Measurements from ENCODE around the gene NCKAP5.

The NCKAP5 gene

DNA sequence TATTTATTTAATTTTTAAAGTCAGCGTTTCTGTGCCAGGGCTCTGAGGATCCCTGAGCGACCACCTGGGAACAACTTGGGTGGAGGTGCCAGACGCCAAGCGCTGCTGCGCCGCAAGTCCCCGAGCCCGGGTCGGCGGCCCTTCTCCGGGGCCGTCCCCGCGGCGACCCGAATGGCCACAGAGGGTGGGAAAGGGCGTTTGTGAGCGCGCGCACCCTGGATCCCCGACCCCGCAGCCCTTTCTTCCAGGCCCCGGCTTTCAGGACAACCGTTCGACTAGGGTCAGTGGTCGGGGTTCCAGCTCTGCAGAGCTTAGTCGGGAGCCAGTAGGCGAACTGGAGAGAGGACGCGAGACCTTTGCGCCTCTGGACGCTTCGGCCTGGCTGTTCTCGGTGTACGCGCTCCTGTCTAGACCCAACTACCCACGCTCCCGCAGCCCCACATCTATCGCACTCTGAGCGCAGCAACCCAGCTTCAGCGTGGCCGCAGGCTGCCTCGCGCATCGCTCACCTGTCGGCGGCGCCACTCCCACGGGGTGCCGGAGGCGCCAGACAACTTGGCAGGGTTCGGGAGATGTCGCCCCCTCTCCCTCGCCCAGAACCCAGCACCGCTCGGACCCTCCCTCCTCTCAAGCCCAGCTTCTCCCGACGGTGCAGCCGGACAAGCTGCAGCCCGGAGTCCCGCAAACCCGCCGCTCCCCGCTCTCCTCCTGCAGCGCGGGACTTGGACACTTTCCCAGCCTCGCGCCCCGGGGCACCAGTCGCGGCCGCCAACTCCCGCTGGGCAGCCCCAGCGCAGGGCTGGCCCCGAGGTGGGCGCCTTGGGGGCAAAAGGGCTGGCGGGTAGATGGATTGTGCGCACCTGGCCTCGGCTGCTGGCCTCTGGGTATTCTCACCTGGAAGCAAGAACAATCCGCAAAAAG is 899.0 kb downstream of the NCKAP5 start:
- no peak for DNase-seq (ENCODE audit: extremely low spot score)
- TF ChIP-seq, protein P1, sequence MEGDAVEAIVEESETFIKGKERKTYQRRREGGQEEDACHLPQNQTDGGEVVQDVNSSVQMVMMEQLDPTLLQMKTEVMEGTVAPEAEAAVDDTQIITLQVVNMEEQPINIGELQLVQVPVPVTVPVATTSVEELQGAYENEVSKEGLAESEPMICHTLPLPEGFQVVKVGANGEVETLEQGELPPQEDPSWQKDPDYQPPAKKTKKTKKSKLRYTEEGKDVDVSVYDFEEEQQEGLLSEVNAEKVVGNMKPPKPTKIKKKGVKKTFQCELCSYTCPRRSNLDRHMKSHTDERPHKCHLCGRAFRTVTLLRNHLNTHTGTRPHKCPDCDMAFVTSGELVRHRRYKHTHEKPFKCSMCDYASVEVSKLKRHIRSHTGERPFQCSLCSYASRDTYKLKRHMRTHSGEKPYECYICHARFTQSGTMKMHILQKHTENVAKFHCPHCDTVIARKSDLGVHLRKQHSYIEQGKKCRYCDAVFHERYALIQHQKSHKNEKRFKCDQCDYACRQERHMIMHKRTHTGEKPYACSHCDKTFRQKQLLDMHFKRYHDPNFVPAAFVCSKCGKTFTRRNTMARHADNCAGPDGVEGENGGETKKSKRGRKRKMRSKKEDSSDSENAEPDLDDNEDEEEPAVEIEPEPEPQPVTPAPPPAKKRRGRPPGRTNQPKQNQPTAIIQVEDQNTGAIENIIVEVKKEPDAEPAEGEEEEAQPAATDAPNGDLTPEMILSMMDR (IDR thresholded peaks at IDR 0.05; ENCODE audit: control extremely low read depth, extremely low read depth, low read depth, missing control alignments): no peak
- POLR2A ChIA-PET: no interaction called here
- CTCF ChIA-PET: no interaction called here

DNA sequence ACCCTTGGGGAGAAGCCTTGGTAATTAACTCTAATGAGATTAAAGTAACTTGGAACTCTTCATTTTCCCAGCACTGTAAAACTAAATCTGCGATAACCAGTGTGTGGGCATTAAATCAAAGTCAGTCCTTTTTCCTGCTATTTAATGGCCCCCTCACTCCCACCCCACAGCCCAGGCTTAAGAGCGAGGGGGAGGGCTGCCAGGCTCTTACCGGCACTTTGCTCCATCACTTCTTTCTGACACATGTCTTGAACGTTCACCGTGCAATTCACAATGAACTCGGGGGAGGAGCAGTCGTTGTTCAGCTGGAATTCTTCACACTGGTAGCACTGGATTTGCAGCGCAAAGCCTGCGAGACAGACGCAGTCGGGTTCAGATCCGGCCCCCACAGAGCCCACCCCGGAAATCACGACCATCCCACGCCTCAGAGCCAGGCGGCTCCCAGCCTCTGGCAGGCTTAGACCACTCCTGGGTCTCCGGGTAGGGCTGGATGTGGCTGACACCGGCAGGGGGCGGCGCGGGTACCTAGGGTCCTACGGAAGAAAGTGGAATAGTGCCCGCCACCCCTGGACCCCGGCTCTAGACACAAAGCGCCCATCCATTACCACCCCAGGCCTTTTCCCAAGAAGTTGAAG is 900.0 kb downstream of the NCKAP5 start:
- ChIA-PET POLR2A (no interaction called here), CTCF (interaction anchor here (1.0 kb wide), 1 partner anchor 10 kb away, joined by 4 read pairs; no protein-coding TSS in a partner anchor)
- no peak for DNase-seq (ENCODE audit: extremely low spot score)
- TF ChIP-seq, protein P1 (IDR thresholded peaks at IDR 0.05; ENCODE audit: control extremely low read depth, extremely low read depth, low read depth, missing control alignments): no peak

DNA sequence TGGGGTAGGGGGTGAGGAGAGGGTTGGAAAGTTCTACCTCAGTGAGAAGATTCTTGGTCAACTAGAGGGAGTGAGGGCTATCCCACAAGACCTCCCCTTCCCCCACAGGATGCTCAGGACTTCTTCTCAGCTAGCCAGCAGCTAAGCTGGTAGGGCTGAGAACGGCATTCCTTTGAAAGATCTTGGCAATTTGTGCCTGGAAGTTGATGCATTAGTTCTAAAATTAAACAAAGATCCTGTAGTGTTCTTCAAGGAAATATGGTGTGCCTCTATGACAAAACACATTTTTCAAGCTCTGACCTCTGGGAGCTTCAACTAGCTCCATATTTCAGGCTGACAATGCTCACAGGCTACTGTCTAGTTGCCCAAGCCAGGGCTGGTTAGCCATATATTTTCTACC is 900.6 kb downstream of the NCKAP5 start:
- POLR2A ChIA-PET: no interaction called here
- CTCF ChIA-PET: interaction anchor here (1.0 kb wide), 1 partner anchor 9 kb away, joined by 4 read pairs; no protein-coding TSS in a partner anchor
- TF ChIP-seq, protein P1 (IDR thresholded peaks at IDR 0.05; ENCODE audit: control extremely low read depth, extremely low read depth, low read depth, missing control alignments): no peak
- no peak for DNase-seq (ENCODE audit: extremely low spot score)

DNA sequence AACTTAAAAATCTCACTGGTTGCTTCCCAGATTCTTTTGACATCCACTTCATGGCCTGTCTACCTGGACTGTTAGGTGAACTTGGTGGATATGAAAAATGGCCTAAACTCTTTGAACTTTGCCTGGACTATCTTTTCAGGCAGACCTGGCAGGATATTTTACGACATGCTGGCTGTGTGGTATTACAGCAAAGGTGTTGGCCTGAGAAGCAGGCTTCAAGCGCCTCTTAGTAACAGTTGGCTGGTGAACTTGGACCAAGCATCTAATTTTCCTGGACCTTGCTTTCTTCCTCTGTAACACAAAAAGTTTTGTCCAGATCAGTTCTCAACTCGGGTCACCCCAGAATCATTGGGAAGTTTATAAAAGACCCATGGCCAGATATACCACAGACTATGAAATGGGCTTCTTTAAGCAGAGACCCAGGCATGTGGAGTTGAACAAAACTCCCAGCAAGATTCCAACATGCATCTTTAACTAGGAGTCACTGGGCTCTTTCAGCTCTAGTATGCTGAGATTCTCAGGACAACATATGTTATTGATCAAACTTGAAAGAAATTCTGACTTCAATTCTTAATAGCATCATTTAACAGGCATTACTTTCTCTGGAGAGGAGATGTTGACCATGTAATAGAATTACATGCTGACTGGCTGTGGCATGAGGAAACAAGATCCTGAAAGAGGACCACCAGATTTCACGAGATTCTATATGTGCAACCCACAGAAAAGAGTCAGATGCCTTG is 902.7 kb downstream of the NCKAP5 start:
- CTCF ChIA-PET: no interaction called here
- TF ChIP-seq, protein P1 (IDR thresholded peaks at IDR 0.05; ENCODE audit: control extremely low read depth, extremely low read depth, low read depth, missing control alignments): no peak
- DNase-seq (ENCODE audit: extremely low spot score): no peak
- POLR2A ChIA-PET: no interaction called here

DNA sequence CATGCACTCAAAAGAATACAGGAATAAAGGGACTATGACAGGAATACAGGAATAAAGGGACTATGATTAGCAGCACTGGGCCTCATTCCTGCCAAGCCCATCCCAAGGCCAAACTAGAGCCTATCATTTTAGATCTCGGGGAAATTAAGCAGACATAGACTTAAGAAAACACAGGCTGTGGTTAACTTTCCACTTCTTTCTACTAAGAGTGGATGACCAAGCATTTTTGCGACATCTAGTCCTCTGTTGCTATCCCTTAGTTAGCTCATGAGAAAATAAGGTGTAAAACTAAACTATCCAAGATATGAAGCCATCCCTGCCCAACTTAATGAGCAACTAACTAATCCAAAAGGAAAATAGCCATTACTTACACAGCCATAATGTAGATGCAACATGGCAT is 904.2 kb downstream of the NCKAP5 start:
- ChIA-PET POLR2A (no interaction called here), CTCF (no interaction called here)
- DNase-seq (ENCODE audit: extremely low spot score): no peak
- TF ChIP-seq, protein P1 (IDR thresholded peaks at IDR 0.05; ENCODE audit: control extremely low read depth, extremely low read depth, low read depth, missing control alignments): no peak

DNA sequence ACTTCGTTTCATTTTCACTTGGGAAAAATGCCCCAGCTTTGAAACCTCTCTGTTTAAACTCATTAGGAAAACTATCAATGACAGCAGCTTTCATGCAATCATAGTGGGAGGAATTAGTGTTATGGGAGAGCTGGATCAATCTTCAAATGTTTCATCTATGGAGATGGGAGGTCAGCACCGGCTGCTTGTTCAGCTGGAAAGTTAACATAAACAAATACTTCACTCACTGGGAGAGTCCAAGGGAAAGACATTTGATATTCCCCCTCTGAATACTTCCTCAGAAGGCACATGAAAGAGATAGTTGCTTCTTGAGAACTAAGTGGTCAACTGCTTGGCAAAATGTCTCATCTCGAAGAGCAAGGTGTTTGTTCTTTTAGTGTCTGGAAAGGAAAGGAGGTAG is 905.5 kb downstream of the NCKAP5 start:
- TF ChIP-seq, protein P1 (IDR thresholded peaks at IDR 0.05; ENCODE audit: control extremely low read depth, extremely low read depth, low read depth, missing control alignments): no peak
- no peak for DNase-seq (ENCODE audit: extremely low spot score)
- POLR2A ChIA-PET: no interaction called here
- CTCF ChIA-PET: interaction anchor here (0.9 kb wide), 1 partner anchor 11 kb away, joined by 3 read pairs; no protein-coding TSS in a partner anchor
